Esophagus squamous epithelium (tissue), 5 donors: Measurements from ENCODE around the gene GAS2L1. TPM values are rescaled to one million over a fixed set of nuclear protein-coding genes. Genes with fewer than 3 reads are reported as not detected.

Experiments used
- DNase-seq: peaks from one replicate; lab custom pipeline; 2025; lab: John Stamatoyannopoulos, UW
- H3K27ac ChIP-seq, 4 donors: fragments of 200-600 bp; sonication (generic); one replicate each; pipeline ENCODE4 v1.5.1; 2016 to 2019; ENCODE audit warnings: mild to moderate bottlenecking in 1 of 4
- H3K27me3 ChIP-seq, 4 donors: fragments of 200-600 bp; sonication (generic); 1 replicate in 3 of 4; 2 replicates in 1 of 4; pipeline versions ENCODE4 v1.5.1 to v1.6.0; 2017 to 2021; ENCODE audit warnings: antibody characterized with exemption in 1 of 4
- H3K36me3 ChIP-seq, 3 donors: fragments of 200-600 bp; sonication (generic); one replicate each; pipeline ENCODE4 v1.5.1; 2016 to 2019
- H3K4me1 ChIP-seq, 3 donors: fragments of 200-600 bp; sonication (generic); one replicate each; pipeline ENCODE4 v1.5.1; 2017 to 2019
- H3K4me3 ChIP-seq, 4 donors: fragments of 200-600 bp; sonication (generic); 1 replicate in 3 of 4; 2 replicates in 1 of 4; pipeline ENCODE4 v1.5.1; 2016 to 2019; ENCODE audit warnings: mild to moderate bottlenecking in 2 of 4, moderate library complexity in 1 of 4
- H3K9me3 ChIP-seq, 3 donors: fragments of 200-600 bp; sonication (generic); one replicate each; pipeline ENCODE4 v1.5.1; 2016 to 2019
- POLR2A ChIP-seq, 4 donors: fragments of 450-650 bp; IDR thresholded peaks; one replicate each; pipeline ENCODE4 v1.6.1; 2017; ENCODE audit warnings: antibody characterized with exemption in 4 of 4, mild to moderate bottlenecking in 4 of 4, moderate library complexity in 3 of 4
- WGBS, 2 donors: methylation state at CpG; one replicate each; pipeline ENCODE4 v1.1.5; 2018; 5-methylcytosine and 5-hydroxymethylcytosine counted together
- intact Hi-C: fragments of 100-400 bp; cut with DNase I; formaldehyde crosslinking; loops from one replicate; pipeline ENCODE4 v1.15.0; 2022
- total RNA-seq, 4 donors: library from RNA; depleted of rRNA; stranded (reverse); fragments of >200 nt; gene quantifications; one replicate each; pipeline ENCODE4 v1.1.0, GENCODE V29; 2016
- TF ChIP-seq, protein P1 (sequence below), 6 experiments: fragments of 450-650 bp in 4 of 6; fragments of 200-600 bp in 2 of 6; sonication (generic) in 2 of 6; IDR thresholded peaks; one replicate each; pipeline ENCODE4 v1.5.1; 2016 to 2019; ENCODE audit warnings: antibody characterized with exemption in 6 of 6, mild to moderate bottlenecking in 4 of 6, moderate library complexity in 4 of 6
- donor health status: DM: yes; HTN: yes; CAD: no.

GAS2L1 gene
- total RNA-seq = 10 to 100 TPM; 26.9 to 52.1 (median 36.9) TPM

GRCh38 chr22:29306175-29306834, at the start of gene GAS2L1:
Gene GAS2L1 (plus strand): TSS chr22:29306650. CDS start chr22:29308106, 1,456 bp downstream.
- Histone ChIP-seq H3K27ac (peak within 1 kb of the TSS; percentile 88 to 96 (median 90)), H3K4me1 (peaks cover 52 to 83% (median 53%) of the 10 kb centered on the region in 3 donors), H3K27me3 (no peaks in the 10 kb centered on the region), H3K36me3 (peaks cover 0 to 5% (median 0%) of the 10 kb centered on the region in 3 donors), H3K4me3 (peak within 1 kb of the TSS; percentile 69 to 98 (median 74)), H3K9me3 (no peaks in the 10 kb centered on the region)
- 0% methylated on average over 11 to 14 of the region's 40 CpGs for WGBS, 2 donors
- intact Hi-C loops = no loop called here
- no peak for TF ChIP-seq POLR2A (IDR thresholded peaks at IDR 0.05)
- TF ChIP-seq, protein P1, sequence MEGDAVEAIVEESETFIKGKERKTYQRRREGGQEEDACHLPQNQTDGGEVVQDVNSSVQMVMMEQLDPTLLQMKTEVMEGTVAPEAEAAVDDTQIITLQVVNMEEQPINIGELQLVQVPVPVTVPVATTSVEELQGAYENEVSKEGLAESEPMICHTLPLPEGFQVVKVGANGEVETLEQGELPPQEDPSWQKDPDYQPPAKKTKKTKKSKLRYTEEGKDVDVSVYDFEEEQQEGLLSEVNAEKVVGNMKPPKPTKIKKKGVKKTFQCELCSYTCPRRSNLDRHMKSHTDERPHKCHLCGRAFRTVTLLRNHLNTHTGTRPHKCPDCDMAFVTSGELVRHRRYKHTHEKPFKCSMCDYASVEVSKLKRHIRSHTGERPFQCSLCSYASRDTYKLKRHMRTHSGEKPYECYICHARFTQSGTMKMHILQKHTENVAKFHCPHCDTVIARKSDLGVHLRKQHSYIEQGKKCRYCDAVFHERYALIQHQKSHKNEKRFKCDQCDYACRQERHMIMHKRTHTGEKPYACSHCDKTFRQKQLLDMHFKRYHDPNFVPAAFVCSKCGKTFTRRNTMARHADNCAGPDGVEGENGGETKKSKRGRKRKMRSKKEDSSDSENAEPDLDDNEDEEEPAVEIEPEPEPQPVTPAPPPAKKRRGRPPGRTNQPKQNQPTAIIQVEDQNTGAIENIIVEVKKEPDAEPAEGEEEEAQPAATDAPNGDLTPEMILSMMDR (IDR thresholded peaks at IDR 0.05) = peak in 5 of 6 experiments; percentile 64 to 78 (median 71)
- DNase-seq = no peak

GRCh38 chr22:29257751-29258181, 48.7 kb upstream of the GAS2L1 start:
- WGBS, 2 donors = 54 to 67% methylated on average over 3 of the region's 8 CpGs
- TF ChIP-seq, protein P1 (IDR thresholded peaks at IDR 0.05) = no peak
- no peak for TF ChIP-seq POLR2A (IDR thresholded peaks at IDR 0.05)
- intact Hi-C loops = no loop called here

DNA sequence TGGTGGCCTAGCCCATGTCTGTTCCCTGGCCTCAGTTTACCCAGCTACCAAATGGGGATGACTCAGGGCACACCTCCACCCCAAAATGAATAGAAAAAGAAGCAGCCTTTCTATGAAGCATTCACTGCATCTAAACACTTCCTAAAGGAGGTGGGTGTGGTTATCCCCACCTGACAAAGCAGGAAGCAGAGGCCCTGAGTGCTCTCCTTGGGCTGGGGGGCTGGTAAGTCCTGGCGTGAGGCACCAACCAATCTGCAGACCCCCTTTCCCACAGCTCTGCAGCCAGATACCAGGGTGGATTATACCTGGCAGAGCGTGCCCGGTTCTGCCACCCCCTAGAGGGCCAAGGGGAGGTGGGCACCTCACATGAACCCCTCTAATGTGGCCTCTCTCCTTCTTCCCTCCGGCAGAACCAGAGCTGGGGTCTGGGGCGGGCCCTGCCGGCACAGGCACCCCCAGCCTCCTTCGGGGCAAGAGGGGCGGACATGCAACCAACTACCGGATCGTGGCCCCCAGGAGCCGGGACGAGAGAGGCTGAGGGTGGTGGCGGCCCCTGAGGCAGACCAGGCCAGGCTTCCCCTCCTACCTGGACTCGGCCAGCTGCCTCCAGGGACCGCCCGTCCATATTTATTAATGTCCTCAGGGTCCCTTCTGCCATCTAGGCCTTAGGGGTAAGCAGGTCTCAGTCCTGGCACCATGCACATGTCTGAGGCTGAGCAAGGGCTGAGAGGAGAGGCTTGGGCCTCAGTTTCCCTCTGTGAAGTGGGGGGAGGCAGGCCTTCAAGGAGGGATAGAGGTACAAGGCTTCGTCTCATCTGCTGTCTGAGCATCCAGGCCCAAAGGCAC, 47.8 kb upstream of the GAS2L1 start:
- intact Hi-C loops = no loop called here
- H3K36me3 ChIP-seq = peaks cover 0 to 35% (median 0%) of the 10 kb centered on the region in 3 donors
- no peaks in the 10 kb centered on the region for H3K27me3 ChIP-seq
- H3K9me3 ChIP-seq = no peaks in the 10 kb centered on the region
- no peak for DNase-seq
- TF ChIP-seq POLR2A (IDR thresholded peaks at IDR 0.05) = no peak
- TF ChIP-seq, protein P1 (IDR thresholded peaks at IDR 0.05) = no peak
- 80 to 86% methylated on average over 1 to 2 of the region's 17 CpGs for WGBS, 2 donors
- no peaks in the 10 kb centered on the region for H3K4me1 ChIP-seq
- no peak overlapping the region for H3K27ac ChIP-seq
- H3K4me3 ChIP-seq = no peak overlapping the region

More at GRCh38 chr22:29257751-29258181, 48.7 kb upstream of the GAS2L1 start:
- H3K36me3 ChIP-seq = peaks cover 0 to 26% (median 0%) of the 10 kb centered on the region in 3 donors
- H3K27ac ChIP-seq = no peak overlapping the region
- no peaks in the 10 kb centered on the region for H3K4me1 ChIP-seq
- DNase-seq = no peak
- H3K9me3 ChIP-seq = no peaks in the 10 kb centered on the region
- H3K4me3 ChIP-seq = no peak overlapping the region
- no peaks in the 10 kb centered on the region for H3K27me3 ChIP-seq

DNA sequence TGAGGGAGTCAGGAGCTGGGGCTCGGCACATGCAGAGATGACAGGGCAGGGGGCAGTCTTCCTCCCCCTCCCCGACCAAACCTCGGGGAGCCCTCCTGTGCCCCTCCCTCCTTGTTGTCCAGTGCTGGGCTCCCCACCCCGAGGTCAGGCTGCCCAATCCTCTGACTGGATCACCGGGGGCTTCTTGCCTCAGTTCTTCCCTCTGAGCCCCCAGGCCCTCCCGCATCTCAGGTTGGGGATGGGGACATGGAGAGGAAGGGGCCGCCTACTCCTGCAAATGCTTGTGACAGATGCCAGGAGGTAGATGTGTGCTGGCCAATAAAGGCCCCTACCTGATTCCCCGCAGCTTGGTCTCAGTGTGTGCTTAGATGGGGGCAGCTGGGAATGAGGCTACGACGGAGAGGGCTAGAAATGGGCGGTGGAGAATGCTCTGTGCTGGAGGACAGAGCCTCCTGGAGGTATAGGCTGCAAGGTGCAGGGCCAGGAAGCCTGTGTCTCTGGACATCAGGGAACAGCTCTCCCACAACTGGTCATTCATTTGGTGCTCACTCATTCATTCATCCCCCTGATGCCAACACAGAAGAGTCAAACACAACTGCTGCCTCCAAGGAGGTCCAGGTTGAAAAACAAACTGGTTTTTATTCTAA, 47.1 kb upstream of the GAS2L1 start:
- Histone ChIP-seq H3K27ac (no peak overlapping the region), H3K4me3 (no peak overlapping the region), H3K4me1 (no peaks in the 10 kb centered on the region), H3K9me3 (no peaks in the 10 kb centered on the region), H3K27me3 (no peaks in the 10 kb centered on the region), H3K36me3 (peaks cover 0 to 43% (median 0%) of the 10 kb centered on the region in 3 donors)
- WGBS, 2 donors = 71 to 86% methylated on average over 4 to 9 of the region's 11 CpGs
- no peak for TF ChIP-seq POLR2A (IDR thresholded peaks at IDR 0.05)
- TF ChIP-seq, protein P1 (IDR thresholded peaks at IDR 0.05) = no peak
- no peak for DNase-seq
- intact Hi-C loops = no loop called here
